Measurements from ENCODE around the gene TBC1D22A.

DNA sequence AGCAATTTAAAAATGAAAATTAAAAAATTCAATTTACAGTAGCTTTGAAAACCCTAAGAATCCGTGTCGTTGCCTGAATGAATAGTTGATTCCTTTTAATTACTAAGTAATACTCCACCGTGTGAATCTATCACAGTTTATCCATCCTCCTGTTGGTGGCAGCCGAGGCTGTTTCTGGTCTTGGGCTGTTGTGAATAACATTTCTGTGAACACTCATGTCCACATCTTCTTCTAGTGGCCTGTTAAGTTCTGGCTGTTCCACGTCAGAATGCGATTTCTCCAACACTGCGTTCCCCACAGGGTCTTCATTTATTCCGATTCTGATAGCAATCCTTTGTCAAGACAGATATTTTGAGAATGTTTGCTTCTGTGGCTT is 223.0 kb downstream of the TBC1D22A start:
- TF ChIP-seq, protein P1, sequence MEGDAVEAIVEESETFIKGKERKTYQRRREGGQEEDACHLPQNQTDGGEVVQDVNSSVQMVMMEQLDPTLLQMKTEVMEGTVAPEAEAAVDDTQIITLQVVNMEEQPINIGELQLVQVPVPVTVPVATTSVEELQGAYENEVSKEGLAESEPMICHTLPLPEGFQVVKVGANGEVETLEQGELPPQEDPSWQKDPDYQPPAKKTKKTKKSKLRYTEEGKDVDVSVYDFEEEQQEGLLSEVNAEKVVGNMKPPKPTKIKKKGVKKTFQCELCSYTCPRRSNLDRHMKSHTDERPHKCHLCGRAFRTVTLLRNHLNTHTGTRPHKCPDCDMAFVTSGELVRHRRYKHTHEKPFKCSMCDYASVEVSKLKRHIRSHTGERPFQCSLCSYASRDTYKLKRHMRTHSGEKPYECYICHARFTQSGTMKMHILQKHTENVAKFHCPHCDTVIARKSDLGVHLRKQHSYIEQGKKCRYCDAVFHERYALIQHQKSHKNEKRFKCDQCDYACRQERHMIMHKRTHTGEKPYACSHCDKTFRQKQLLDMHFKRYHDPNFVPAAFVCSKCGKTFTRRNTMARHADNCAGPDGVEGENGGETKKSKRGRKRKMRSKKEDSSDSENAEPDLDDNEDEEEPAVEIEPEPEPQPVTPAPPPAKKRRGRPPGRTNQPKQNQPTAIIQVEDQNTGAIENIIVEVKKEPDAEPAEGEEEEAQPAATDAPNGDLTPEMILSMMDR (IDR thresholded peaks at IDR 0.05; ENCODE audit: poor library complexity, severe bottlenecking) = no peak
- no peak for TF ChIP-seq SMC3 (conservative IDR thresholded peaks at IDR 0.05; ENCODE audit: poor library complexity)
